GM21360 (cell line): ENCODE data around the gene ANKIB1.
"Not testable (repeated sequence)": the region's sequence is repeated elsewhere in the genome, so short reads cannot be mapped to it uniquely, and the experiment has no call there.

Experiments
- ATAC-seq: cut with Tn5 transposase; IDR thresholded peaks from one replicate; pipeline ENCODE4 v1.9.1; 2021; ENCODE audit warnings: mild to moderate bottlenecking, moderate library complexity; ENCODE audit not compliant: unreplicated experiment

ANKIB1 gene

GRCh38 chr7:92325173-92325572, 79.4 kb downstream of the ANKIB1 start:
- ATAC-seq = no peak

- ATAC-seq = no peak
These were observed 80.1 kb downstream of the ANKIB1 start for GRCh38 chr7:92325858-92326257.

- no peak for ATAC-seq
These were observed 85.2 kb downstream of the ANKIB1 start for GRCh38 chr7:92330835-92331438.

- ATAC-seq = no peak
These were observed 85.7 kb downstream of the ANKIB1 start for GRCh38 chr7:92331508-92331907.

GRCh38 chr7:92332782-92333181, 87.0 kb downstream of the ANKIB1 start:
- no peak for ATAC-seq

GRCh38 chr7:92333866-92334265, 88.1 kb downstream of the ANKIB1 start:
- ATAC-seq = no peak

- ATAC-seq = no peak
These were observed 89.8 kb downstream of the ANKIB1 start for GRCh38 chr7:92335574-92335973.

GRCh38 chr7:92336662-92337340, 91.0 kb downstream of the ANKIB1 start:
- no peak for ATAC-seq

- no peak for ATAC-seq
These were observed 94.2 kb downstream of the ANKIB1 start for GRCh38 chr7:92340016-92340415.

- no peak for ATAC-seq
These were observed 97.9 kb downstream of the ANKIB1 start for GRCh38 chr7:92343714-92344113.

- ATAC-seq = no peak
These were observed 106.2 kb downstream of the ANKIB1 start for GRCh38 chr7:92352009-92352408.

GRCh38 chr7:92354214-92354613, 108.4 kb downstream of the ANKIB1 start:
- no peak for ATAC-seq

GRCh38 chr7:92356406-92356805, 110.6 kb downstream of the ANKIB1 start:
- ATAC-seq = no peak

- ATAC-seq = no peak
These were observed 111.5 kb downstream of the ANKIB1 start for GRCh38 chr7:92357260-92357659.

- not testable (repeated sequence) for ATAC-seq
These were observed 113.4 kb downstream of the ANKIB1 start for GRCh38 chr7:92359179-92359578.

- no peak for ATAC-seq
These were observed 114.0 kb downstream of the ANKIB1 start for GRCh38 chr7:92359801-92360200.

GRCh38 chr7:92360387-92360786, 114.6 kb downstream of the ANKIB1 start:
- ATAC-seq = no peak

GRCh38 chr7:92362131-92362530, 116.4 kb downstream of the ANKIB1 start:
- ATAC-seq = no peak

GRCh38 chr7:92366730-92367129, 121.0 kb downstream of the ANKIB1 start:
- no peak for ATAC-seq

- no peak for ATAC-seq
These were observed 123.0 kb downstream of the ANKIB1 start for GRCh38 chr7:92368741-92369140.

GRCh38 chr7:92375013-92375412, 129.2 kb downstream of the ANKIB1 start:
- no peak for ATAC-seq

- ATAC-seq = no peak
These were observed 145.3 kb downstream of the ANKIB1 start for GRCh38 chr7:92391071-92391470.

- no peak for ATAC-seq
These were observed 151.8 kb downstream of the ANKIB1 start for GRCh38 chr7:92397542-92397941.
